Suprapubic skin (tissue), 4 donors: ENCODE measurements around the gene TMEM222.

Experiments used
- CTCF ChIP-seq, 2 donors: fragments of 200-600 bp in 1 of 2; fragments of 450-650 bp in 1 of 2; sonication (generic) in 1 of 2; IDR thresholded peaks; one replicate each; pipeline ENCODE4 v1.5.1; 2016 to 2019; ENCODE audit warnings: antibody characterized with exemption in 2 of 2, mild to moderate bottlenecking in 1 of 2, moderate library complexity in 1 of 2
- EP300 ChIP-seq: sonication (generic); formaldehyde crosslinking; IDR thresholded peaks from one replicate; pipeline ENCODE4 v1.6.1; 2017; ENCODE audit warnings: antibody characterized with exemption
- POLR2A ChIP-seq, 2 donors: fragments of 450-650 bp; IDR thresholded peaks; one replicate each; pipeline ENCODE4 v1.6.1; 2017; ENCODE audit warnings: antibody characterized with exemption in 2 of 2, mild to moderate bottlenecking in 2 of 2, moderate library complexity in 2 of 2
- POLR2AphosphoS5 ChIP-seq, 3 donors: sonication (generic); formaldehyde crosslinking; IDR thresholded peaks; one replicate each; pipeline ENCODE4 v1.6.1; 2017; ENCODE audit warnings: antibody characterized with exemption in 3 of 3

GRCh38 chr1:27383039-27383605 is 61.2 kb downstream of the TMEM222 start, which contains the start of gene CD164L2:
- TF ChIP-seq CTCF (IDR thresholded peaks at IDR 0.05) (no peak), POLR2A (IDR thresholded peaks at IDR 0.05) (no peak), EP300 (no peak), POLR2AphosphoS5 (IDR thresholded peaks at IDR 0.05) (no peak)
